Kidney (tissue), 14 donors: ENCODE data around the gene HOXB5. TPM values are rescaled to one million over a fixed set of nuclear protein-coding genes. Genes with fewer than 3 reads are reported as not detected.

Source experiments
- DNase-seq, 5 donors: peaks; one replicate each; pipeline ENCODE4 v3.0.0-alpha.2; 2013 to 2020
- FAIRE-seq: peaks from 2 replicates; lab custom pipeline; 2012; peaks lifted over from hg19 to GRCh38; lab: Jason Lieb, UNC
- H3K27ac ChIP-seq, 2 donors: one replicate each; pipeline ENCODE4 v1.7.0; 2013; ENCODE audit warnings: low read depth in 2 of 2, low read length in 2 of 2, inconsistent platforms in 1 of 2
- H3K27me3 ChIP-seq: one replicate; pipeline ENCODE4 v1.7.1; 2013; ENCODE audit warnings: low read length, inconsistent platforms; ENCODE audit not compliant: control insufficient read depth, insufficient read depth
- H3K36me3 ChIP-seq, 3 donors: one replicate each; pipeline versions ENCODE4 v1.7.0 to v1.7.1; 2013; ENCODE audit warnings: low read length in 3 of 3, control low read depth in 1 of 3, inconsistent platforms in 1 of 3; ENCODE audit not compliant: insufficient read depth in 3 of 3, control insufficient read depth in 2 of 3
- H3K4me1 ChIP-seq, 3 donors: one replicate each; pipeline versions ENCODE4 v1.7.0 to v1.7.1; 2013; ENCODE audit warnings: low read length in 3 of 3, inconsistent platforms in 1 of 3, low read depth in 1 of 3; ENCODE audit not compliant: control insufficient read depth in 2 of 3, insufficient read depth in 2 of 3
- H3K4me3 ChIP-seq, 3 donors: one replicate each; pipeline versions ENCODE4 v1.7.0 to v1.8.1; 2013; ENCODE audit warnings: low read length in 3 of 3, control low read depth in 1 of 3, inconsistent platforms in 1 of 3
- H3K9ac ChIP-seq, 3 donors: one replicate each; pipeline versions ENCODE4 v1.7.0 to v1.7.1; 2013; ENCODE audit warnings: low read length in 3 of 3, control low read depth in 1 of 3, inconsistent platforms in 1 of 3
- H3K9me3 ChIP-seq, 3 donors: one replicate each; pipeline versions ENCODE4 v1.7.0 to v1.7.1; 2013; ENCODE audit warnings: low read length in 3 of 3, control low read depth in 1 of 3, inconsistent platforms in 1 of 3; ENCODE audit not compliant: control insufficient read depth in 2 of 3, insufficient read depth in 1 of 3
- intact Hi-C: fragments of 100-400 bp; cut with DNase I; formaldehyde crosslinking; loops from one replicate; pipeline ENCODE4 v1.11.1; 2022
- polyA plus RNA-seq: library from polyadenylated mRNA; stranded (reverse); fragments of 350-450 nt; fragmentation: Illumina TruSeq; extraction: RNeasy Lipid Tissue Mini Kit (QIAGEN cat#74804); gene quantifications from one replicate; pipeline ENCODE4 v1.2.3, GENCODE V29; 2014; ENCODE audit warnings: low read depth, low replicate concordance; ENCODE audit not compliant: insufficient read depth
- total RNA-seq: library from RNA; stranded (reverse); fragmentation: NEBNext Ultra II Directional; extraction: Animal tissue kit (Norgen Biotek cat#: 25700); gene quantifications from one replicate; pipeline ENCODE4 v1.2.1, GENCODE V29; 2021
- TF ChIP-seq, protein P1 (sequence below): IDR thresholded peaks from 3 replicates; pipeline ENCODE4 v1.5.1; 2012; ENCODE audit warnings: mild to moderate bottlenecking, moderate library complexity, borderline replicate concordance; ENCODE audit not compliant: insufficient read depth; ENCODE audit errors: extremely low read depth
- donor health status: control.
- donor health status: control.
- donor health status: control.
- donor health status: control.
- donor health status: control.
- donor health status: DM: yes; HTN: yes; CAD: no.
- donor health status: Normal renal cell carcinoma (clear cell type).

The HOXB5 gene
- total and polyA plus RNA-seq, 2 donors from 2014 or later, result 12.3 to 27.0 TPM

DNA sequence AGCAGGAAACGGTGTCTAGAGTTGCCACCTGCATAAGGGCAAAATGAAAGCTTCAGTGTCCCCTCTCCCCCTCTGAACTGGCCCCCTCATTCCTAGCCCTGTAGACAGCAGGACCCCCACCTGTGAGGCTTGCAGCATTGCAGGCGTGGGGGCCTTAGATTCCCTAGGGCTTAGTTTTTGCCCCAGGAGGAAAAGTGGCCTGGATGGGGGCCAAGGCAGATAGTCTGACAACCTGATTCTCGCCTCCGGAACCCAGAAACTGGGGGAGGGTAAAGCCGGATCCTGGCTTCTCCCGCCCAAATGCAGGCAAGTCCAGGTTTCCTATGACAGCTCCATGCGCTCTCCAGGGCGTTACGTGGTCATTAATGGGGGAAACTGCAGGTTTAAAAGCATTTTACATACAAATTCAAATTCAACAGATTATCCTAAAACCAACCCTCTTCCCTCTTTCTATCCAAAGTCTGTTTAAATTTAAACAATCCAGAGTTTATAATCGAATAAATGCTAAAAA is 11.9 kb upstream of the HOXB5 start:
- DNase-seq, result peak in 3 of 5 donors; percentile 75 to 83 (median 80)
- Histone ChIP-seq H3K27ac (peak overlapping the region; percentile 90 to 94), H3K27me3 (no peaks in the 10 kb centered on the region), H3K9ac (peak overlapping the region; percentile 11 to 99 (median 79)), H3K4me3 (peak overlapping the region; percentile 72 to 98 (median 94)), H3K36me3 (no peaks in the 10 kb centered on the region), H3K4me1 (peaks cover 3 to 12% (median 12%) of the 10 kb centered on the region in 3 donors), H3K9me3 (peaks cover 0 to 3% (median 0%) of the 10 kb centered on the region in 3 donors)
- intact Hi-C loops, result no loop called here
- TF ChIP-seq, protein P1, sequence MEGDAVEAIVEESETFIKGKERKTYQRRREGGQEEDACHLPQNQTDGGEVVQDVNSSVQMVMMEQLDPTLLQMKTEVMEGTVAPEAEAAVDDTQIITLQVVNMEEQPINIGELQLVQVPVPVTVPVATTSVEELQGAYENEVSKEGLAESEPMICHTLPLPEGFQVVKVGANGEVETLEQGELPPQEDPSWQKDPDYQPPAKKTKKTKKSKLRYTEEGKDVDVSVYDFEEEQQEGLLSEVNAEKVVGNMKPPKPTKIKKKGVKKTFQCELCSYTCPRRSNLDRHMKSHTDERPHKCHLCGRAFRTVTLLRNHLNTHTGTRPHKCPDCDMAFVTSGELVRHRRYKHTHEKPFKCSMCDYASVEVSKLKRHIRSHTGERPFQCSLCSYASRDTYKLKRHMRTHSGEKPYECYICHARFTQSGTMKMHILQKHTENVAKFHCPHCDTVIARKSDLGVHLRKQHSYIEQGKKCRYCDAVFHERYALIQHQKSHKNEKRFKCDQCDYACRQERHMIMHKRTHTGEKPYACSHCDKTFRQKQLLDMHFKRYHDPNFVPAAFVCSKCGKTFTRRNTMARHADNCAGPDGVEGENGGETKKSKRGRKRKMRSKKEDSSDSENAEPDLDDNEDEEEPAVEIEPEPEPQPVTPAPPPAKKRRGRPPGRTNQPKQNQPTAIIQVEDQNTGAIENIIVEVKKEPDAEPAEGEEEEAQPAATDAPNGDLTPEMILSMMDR, result no peak
- FAIRE-seq, result no peak

GRCh38 chr17:48604770-48605329 is 11.3 kb upstream of the HOXB5 start, which contains the start of gene HOXB6:
TSS of gene HOXB6 (minus strand) at chr17:48604986. CDS start at chr17:48598150, 6,836 bp downstream.
- intact Hi-C loops, result no loop called here
- peak within 1 kb of the TSS; percentile 79 to 99 (median 94) for H3K9ac ChIP-seq
- peaks cover 3 to 15% (median 12%) of the 10 kb centered on the region in 3 donors for H3K4me1 ChIP-seq
- peak within 1 kb of the TSS; percentile 72 to 98 (median 94) for H3K4me3 ChIP-seq
- peak; percentile 91 to 96 (median 94) for DNase-seq
- no peaks in the 10 kb centered on the region for H3K27me3 ChIP-seq
- H3K9me3 ChIP-seq, result peaks cover 0 to 3% (median 0%) of the 10 kb centered on the region in 3 donors
- FAIRE-seq, result no peak
- TF ChIP-seq, protein P1, result no peak
- peak within 1 kb of the TSS; percentile 90 to 94 for H3K27ac ChIP-seq
- no peaks in the 10 kb centered on the region for H3K36me3 ChIP-seq

GRCh38 chr17:48603959-48604769 is 10.6 kb upstream of the HOXB5 start:
- peak in 2 of 5 donors; percentile 74 to 90 for DNase-seq
- no peak for FAIRE-seq
- intact Hi-C loops, result no loop called here
- no peaks in the 10 kb centered on the region for H3K27me3 ChIP-seq
- H3K9me3 ChIP-seq, result peaks cover 0 to 3% (median 0%) of the 10 kb centered on the region in 3 donors
- no peaks in the 10 kb centered on the region for H3K36me3 ChIP-seq
- peak overlapping the region; percentile 72 to 98 (median 94) for H3K4me3 ChIP-seq
- peak overlapping the region; percentile 79 to 99 (median 94) for H3K9ac ChIP-seq
- peak overlapping the region; percentile 90 to 94 for H3K27ac ChIP-seq
- TF ChIP-seq, protein P1, result no peak
- peaks cover 3 to 10% (median 9%) of the 10 kb centered on the region in 3 donors for H3K4me1 ChIP-seq
